ENCODE results near the gene POLDIP2. TPM values are rescaled to one million over a fixed set of nuclear protein-coding genes. Genes with fewer than 3 reads are reported as not detected.

POLDIP2 gene
- total and polyA plus RNA-seq, 2 of the 13 experiments (the other 11 are each of a cell fraction or from before 2014, with no cell fraction given) = 85.9 to 114 TPM

Small RNA genes lying within 50 kb of the gene (microRNA-seq; reads per million reads assigned to microRNA genes)
- 2.6 reads per million, percentile 16 among the genes with 10 or more reads in this experiment for gene MIR4723

Other genes starting within 250 kb of the POLDIP2 start
- gene TMEM97, start 38.3 kb downstream of the POLDIP2 start, total RNA-seq (2016; rRNA removed; fragmentation: Illumina TruSeq; extraction: Trizol) = 111 and 137 TPM in 2 replicates
- gene TMEM97, start 38.3 kb downstream of the POLDIP2 start, polyA plus RNA-seq (2011; rRNA removed) = 51.5 and 69.6 TPM in 2 replicates
- gene IFT20, start 22.1 kb downstream of the POLDIP2 start, total RNA-seq (2016; rRNA removed; fragmentation: Illumina TruSeq; extraction: Trizol) = 23.4 and 28.0 TPM in 2 replicates
- gene IFT20, start 22.1 kb downstream of the POLDIP2 start, polyA plus RNA-seq (2011; rRNA removed) = 33.9 and 37.8 TPM in 2 replicates
- 17.5 and 18.7 TPM in 2 replicates for gene TNFAIP1, start 21.8 kb downstream of the POLDIP2 start, total RNA-seq (2016; rRNA removed; fragmentation: Illumina TruSeq; extraction: Trizol)
- gene TNFAIP1, start 21.8 kb downstream of the POLDIP2 start, polyA plus RNA-seq (2011; rRNA removed) = 40.6 and 42.8 TPM in 2 replicates
- not detected in 2 replicates for gene SEBOX, start 7.7 kb upstream of the POLDIP2 start, total RNA-seq (2016; rRNA removed; fragmentation: Illumina TruSeq; extraction: Trizol)
- not detected in 2 replicates for gene SEBOX, start 7.7 kb upstream of the POLDIP2 start, polyA plus RNA-seq (2011; rRNA removed)
- 43.9 and 108 TPM in 2 replicates for gene VTN, start 12.8 kb upstream of the POLDIP2 start, total RNA-seq (2016; rRNA removed; fragmentation: Illumina TruSeq; extraction: Trizol)
- 131 and 230 TPM in 2 replicates for gene VTN, start 12.8 kb upstream of the POLDIP2 start, polyA plus RNA-seq (2011; rRNA removed)
- gene SARM1, start 14.2 kb upstream of the POLDIP2 start, total RNA-seq (2016; rRNA removed; fragmentation: Illumina TruSeq; extraction: Trizol) = 0.25 and 0.73 TPM in 2 replicates
- gene SARM1, start 14.2 kb upstream of the POLDIP2 start, polyA plus RNA-seq (2011; rRNA removed) = 0.86 and 1.1 TPM in 2 replicates
- 9.4 and 22.6 TPM in 2 replicates for gene SLC46A1, start 48.7 kb upstream of the POLDIP2 start, total RNA-seq (2016; rRNA removed; fragmentation: Illumina TruSeq; extraction: Trizol)
- gene SLC46A1, start 48.7 kb upstream of the POLDIP2 start, polyA plus RNA-seq (2011; rRNA removed) = 19.6 and 25.8 TPM in 2 replicates
- not detected in 2 replicates for gene SLC13A2, start 116.1 kb upstream of the POLDIP2 start, total RNA-seq (2016; rRNA removed; fragmentation: Illumina TruSeq; extraction: Trizol)
- 0.07 TPM in 1 of 2 replicates, not detected in the other for gene SLC13A2, start 116.1 kb upstream of the POLDIP2 start, polyA plus RNA-seq (2011; rRNA removed)
- not detected in 2 replicates for gene FOXN1, start 148.8 kb upstream of the POLDIP2 start, total RNA-seq (2016; rRNA removed; fragmentation: Illumina TruSeq; extraction: Trizol)
- 0.01 TPM in 1 of 2 replicates, not detected in the other for gene FOXN1, start 148.8 kb upstream of the POLDIP2 start, polyA plus RNA-seq (2011; rRNA removed)
- gene UNC119, start 195.1 kb upstream of the POLDIP2 start, total RNA-seq (2016; rRNA removed; fragmentation: Illumina TruSeq; extraction: Trizol) = 7.8 and 10.4 TPM in 2 replicates
- gene UNC119, start 195.1 kb upstream of the POLDIP2 start, polyA plus RNA-seq (2011; rRNA removed) = 57.6 and 63.1 TPM in 2 replicates
- gene PIGS, start 214.0 kb upstream of the POLDIP2 start, total RNA-seq (2016; rRNA removed; fragmentation: Illumina TruSeq; extraction: Trizol) = 26.6 and 42.6 TPM in 2 replicates
- 23.5 and 31.7 TPM in 2 replicates for gene PIGS, start 214.0 kb upstream of the POLDIP2 start, polyA plus RNA-seq (2011; rRNA removed)
- 15.4 and 16.9 TPM in 2 replicates for gene ALDOC, start 219.4 kb upstream of the POLDIP2 start, total RNA-seq (2016; rRNA removed; fragmentation: Illumina TruSeq; extraction: Trizol)
- 60.9 and 86.5 TPM in 2 replicates for gene ALDOC, start 219.4 kb upstream of the POLDIP2 start, polyA plus RNA-seq (2011; rRNA removed)
- 98.0 and 105 TPM in 2 replicates for gene SPAG5, start 241.5 kb upstream of the POLDIP2 start, total RNA-seq (2016; rRNA removed; fragmentation: Illumina TruSeq; extraction: Trizol)
- gene SPAG5, start 241.5 kb upstream of the POLDIP2 start, polyA plus RNA-seq (2011; rRNA removed) = 28.2 and 41.4 TPM in 2 replicates